ENCODE measurements around the gene DICER1.
"Not testable (repeated sequence)": the region's sequence is repeated elsewhere in the genome, so short reads cannot be mapped to it uniquely, and the experiment has no call there.

Gene DICER1

DNA sequence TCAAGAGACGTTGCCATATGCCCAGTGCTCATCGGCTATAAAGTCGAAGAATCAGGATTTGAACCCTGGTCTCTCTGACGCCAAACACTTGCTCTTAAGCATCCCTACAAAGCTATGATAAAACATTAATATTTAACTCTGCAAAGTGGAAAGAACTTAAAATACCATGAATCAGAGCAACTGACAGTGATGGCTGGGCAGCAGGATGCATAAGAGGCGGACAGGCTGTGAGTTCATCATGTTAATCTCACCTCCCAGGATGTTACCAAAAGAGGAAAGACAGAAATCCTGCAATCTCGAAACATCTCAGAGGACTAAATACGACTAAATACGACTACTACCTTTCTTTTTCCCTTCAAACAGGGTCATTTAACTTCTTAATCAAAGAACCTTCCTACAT is 5.8 kb downstream of the DICER1 start:
- H3K4me1 Mint-ChIP-seq = peaks cover 51 to 85% of the 10 kb centered on the region in 2 donors
- H3K9me3 Mint-ChIP-seq = peaks cover 2 to 3% of the 10 kb centered on the region in 2 donors
- no peak overlapping the region for H3K27ac Mint-ChIP-seq
- ATAC-seq (replicated peaks) (no peak), DNase-seq (no peak)
- H3K36me3 Mint-ChIP-seq = peaks cover 7 to 25% of the 10 kb centered on the region in 2 donors
- H3K4me3 Mint-ChIP-seq = no peak overlapping the region
- no peaks in the 10 kb centered on the region for H3K27me3 Mint-ChIP-seq

DNA sequence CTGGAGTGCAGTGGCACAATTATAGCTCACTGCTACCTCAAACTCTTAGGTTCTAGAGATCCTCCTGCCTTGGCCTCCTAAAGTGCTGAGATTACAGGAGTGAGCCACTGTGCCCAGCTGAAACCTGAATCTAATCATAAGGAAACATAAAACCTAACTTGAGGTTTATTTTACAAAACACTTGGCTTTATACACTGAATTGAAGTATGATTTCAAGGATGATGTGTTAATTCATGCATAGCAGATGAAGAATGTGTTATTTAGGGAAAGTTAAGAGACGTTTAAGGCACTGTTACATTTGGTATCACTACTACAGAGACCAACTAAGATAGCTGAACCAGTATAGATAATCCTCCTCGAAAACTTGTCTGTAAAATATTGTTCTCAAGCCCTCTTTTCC is 6.4 kb downstream of the DICER1 start:
- H3K4me3 Mint-ChIP-seq = peak overlapping the region in 1 of 2 donors; percentile 14
- peak; percentile 23 to 28 for ATAC-seq (replicated peaks)
- no peaks in the 10 kb centered on the region for H3K27me3 Mint-ChIP-seq
- peak overlapping the region; percentile 54 for H3K27ac Mint-ChIP-seq
- no peak for DNase-seq
- peaks cover 13 to 31% of the 10 kb centered on the region in 2 donors for H3K36me3 Mint-ChIP-seq
- H3K4me1 Mint-ChIP-seq = peaks cover 54 to 92% of the 10 kb centered on the region in 2 donors
- H3K9me3 Mint-ChIP-seq = peaks cover 7% of the 10 kb centered on the region in 2 donors

DNA sequence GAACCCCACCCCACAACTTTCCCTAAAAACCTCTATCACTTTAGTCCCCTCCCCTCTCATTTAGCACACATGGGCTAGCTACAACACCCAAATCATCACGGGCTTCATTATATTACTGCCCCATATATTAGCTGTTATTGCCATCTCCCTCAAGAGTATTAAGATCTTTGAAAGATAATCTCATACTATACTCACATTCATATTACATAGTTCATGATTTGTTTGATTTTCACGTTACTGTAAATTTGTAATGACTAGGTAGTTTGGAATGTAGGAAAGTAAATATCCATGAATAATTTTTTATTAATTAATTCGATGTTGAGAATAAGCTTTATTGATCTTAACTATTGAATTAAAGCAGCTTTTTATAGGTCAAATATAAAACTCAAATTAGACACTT is 7.9 kb downstream of the DICER1 start:
- H3K27ac Mint-ChIP-seq = no peak overlapping the region
- H3K27me3 Mint-ChIP-seq = no peaks in the 10 kb centered on the region
- DNase-seq (no peak), ATAC-seq (replicated peaks) (no peak)
- no peak overlapping the region for H3K4me3 Mint-ChIP-seq
- peaks cover 14% of the 10 kb centered on the region in 2 donors for H3K9me3 Mint-ChIP-seq
- peaks cover 22 to 35% of the 10 kb centered on the region in 2 donors for H3K36me3 Mint-ChIP-seq
- H3K4me1 Mint-ChIP-seq = peaks cover 53 to 89% of the 10 kb centered on the region in 2 donors

DNA sequence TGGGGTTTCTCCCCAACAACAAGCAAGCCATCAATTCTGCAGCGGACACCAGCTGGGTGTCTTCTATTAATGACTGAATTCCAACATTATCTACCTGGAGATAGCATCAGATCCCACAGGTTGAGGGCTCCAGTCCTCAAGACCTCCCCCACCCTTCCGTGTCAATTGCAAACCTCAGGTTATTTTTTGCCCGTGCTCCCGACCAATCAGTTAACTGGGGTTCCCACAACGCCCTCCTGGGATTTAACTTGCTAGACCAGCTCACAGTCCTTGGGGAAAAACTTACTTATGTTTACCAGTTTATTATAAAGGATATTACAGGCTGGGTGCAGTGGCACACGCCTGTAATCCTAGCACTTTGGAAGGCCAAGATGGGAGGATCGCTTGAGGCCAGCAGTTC is 9.7 kb downstream of the DICER1 start:
- H3K4me1 Mint-ChIP-seq = peaks cover 46 to 79% of the 10 kb centered on the region in 2 donors

DNA sequence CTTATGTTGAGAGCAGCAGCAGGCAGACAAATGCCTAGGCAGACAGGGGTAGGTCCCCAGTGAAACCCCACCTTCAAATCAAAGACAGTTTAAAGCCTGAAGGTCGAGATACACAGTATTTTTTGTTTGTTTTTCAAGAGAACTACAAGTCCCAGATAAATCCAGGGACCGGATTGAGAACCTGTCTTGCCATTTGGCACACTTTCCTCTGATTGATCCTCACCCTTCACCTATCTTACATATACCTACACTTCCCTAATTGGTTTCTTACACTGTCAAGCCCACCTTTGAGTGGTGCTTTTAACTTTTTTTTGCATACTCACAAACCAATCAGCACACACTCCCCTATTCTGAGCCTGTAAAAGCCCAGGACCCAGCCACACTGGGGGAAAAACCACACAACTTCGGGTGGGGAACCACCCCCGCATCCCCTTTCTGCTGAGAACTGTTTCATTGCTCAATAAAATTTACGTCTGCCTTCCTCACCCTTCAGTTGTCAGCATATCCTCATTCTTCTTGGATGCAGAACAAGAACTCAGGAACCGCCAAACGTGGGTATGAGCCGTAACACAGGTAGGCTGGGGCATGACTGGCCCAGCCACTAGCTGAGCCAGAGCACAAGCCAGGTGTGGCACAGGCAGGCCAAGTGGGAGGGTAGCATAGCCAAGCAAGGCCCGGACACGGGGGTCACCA is 11.1 kb downstream of the DICER1 start:
- Mint-ChIP-seq H3K4me1 (peaks cover 41 to 76% of the 10 kb centered on the region in 2 donors), H3K4me3 (peak overlapping the region in 1 of 2 donors; percentile 20), H3K9me3 (peaks cover 14% of the 10 kb centered on the region in 2 donors), H3K27ac (peak overlapping the region; percentile 79), H3K27me3 (no peaks in the 10 kb centered on the region), H3K36me3 (peaks cover 22 to 24% of the 10 kb centered on the region in 2 donors)
- DNase-seq = no peak
- ATAC-seq (replicated peaks) = peak in 1 of 2 donors; percentile 18

More for the DNA sequence above, 9.7 kb downstream of the DICER1 start:
- Mint-ChIP-seq H3K27ac (peak overlapping the region; percentile 76), H3K27me3 (no peaks in the 10 kb centered on the region), H3K9me3 (peaks cover 14% of the 10 kb centered on the region in 2 donors), H3K36me3 (peaks cover 22 to 29% of the 10 kb centered on the region in 2 donors), H3K4me3 (peak overlapping the region; percentile 18 to 64)
- ATAC-seq (replicated peaks) = peak; percentile 74 to 79
- peak; percentile 51 for DNase-seq

DNA sequence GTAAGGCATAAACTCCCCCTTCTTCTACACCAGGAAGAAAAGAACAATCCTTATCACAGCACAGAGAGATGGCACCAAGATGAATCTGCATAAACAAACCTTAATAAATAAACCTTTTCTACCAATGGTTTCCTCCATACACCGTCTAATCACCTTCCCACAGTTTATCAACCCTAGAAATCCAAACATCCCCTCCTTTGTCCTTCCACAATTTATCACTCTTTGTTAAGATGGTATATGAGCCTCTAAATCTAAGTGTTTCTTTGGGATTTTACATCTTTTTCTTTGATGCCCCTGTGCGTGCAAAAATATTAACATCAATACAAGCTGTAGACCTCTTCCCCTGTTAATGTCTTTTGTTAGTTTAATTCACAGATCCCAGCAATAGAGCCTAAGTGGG is 12.5 kb downstream of the DICER1 start:
- peaks cover 39 to 72% of the 10 kb centered on the region in 2 donors for H3K4me1 Mint-ChIP-seq
- DNase-seq = no peak
- no peak overlapping the region for H3K4me3 Mint-ChIP-seq
- no peaks in the 10 kb centered on the region for H3K27me3 Mint-ChIP-seq
- peaks cover 22 to 24% of the 10 kb centered on the region in 2 donors for H3K36me3 Mint-ChIP-seq
- ATAC-seq (replicated peaks) = no peak
- peaks cover 14% of the 10 kb centered on the region in 2 donors for H3K9me3 Mint-ChIP-seq
- H3K27ac Mint-ChIP-seq = peak overlapping the region; percentile 90

DNA sequence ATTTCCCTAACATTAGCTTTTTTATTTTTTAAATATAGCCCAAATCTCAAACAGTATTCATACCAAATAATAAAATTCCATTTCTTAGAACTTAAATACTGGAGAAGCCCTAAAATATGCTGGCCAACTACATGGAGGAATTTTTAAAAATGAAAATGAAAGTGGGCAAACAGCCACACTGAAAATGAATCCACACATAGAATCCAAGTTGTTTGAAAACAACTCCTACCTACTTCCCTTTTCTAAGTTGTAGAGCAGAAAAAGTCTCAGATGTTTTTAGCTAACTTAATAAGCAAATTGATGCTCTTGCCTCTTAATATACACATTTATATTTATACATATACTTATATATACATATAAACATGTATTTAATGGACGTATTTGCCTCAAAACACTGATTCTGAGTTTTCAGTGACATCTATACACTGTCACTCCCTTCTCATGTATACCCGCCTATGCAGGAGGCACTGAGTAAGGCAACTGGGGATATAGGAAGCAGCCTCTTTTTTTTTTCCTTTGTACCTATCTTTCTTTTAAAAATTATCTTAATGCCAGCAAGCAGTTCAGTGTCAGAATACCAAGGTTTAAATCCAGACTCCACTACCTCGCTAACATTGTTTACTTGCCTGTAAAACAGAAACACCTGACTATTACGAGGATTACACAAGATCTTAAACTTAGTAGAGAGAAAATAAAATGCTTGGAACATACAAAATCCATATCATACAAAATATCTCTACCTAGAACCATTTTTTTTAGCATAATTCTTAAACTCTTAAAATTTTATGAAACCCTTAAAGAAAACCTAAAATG is 13.3 kb downstream of the DICER1 start:
- DNase-seq = no peak
- peak in 1 of 2 donors; percentile 41 for ATAC-seq (replicated peaks)
- Mint-ChIP-seq H3K4me3 (peak overlapping the region in 1 of 2 donors; percentile 14), H3K27ac (peak overlapping the region; percentile 9), H3K9me3 (peaks cover 14% of the 10 kb centered on the region in 2 donors), H3K4me1 (peaks cover 40 to 73% of the 10 kb centered on the region in 2 donors), H3K36me3 (peaks cover 22 to 30% of the 10 kb centered on the region in 2 donors), H3K27me3 (no peaks in the 10 kb centered on the region)

DNA sequence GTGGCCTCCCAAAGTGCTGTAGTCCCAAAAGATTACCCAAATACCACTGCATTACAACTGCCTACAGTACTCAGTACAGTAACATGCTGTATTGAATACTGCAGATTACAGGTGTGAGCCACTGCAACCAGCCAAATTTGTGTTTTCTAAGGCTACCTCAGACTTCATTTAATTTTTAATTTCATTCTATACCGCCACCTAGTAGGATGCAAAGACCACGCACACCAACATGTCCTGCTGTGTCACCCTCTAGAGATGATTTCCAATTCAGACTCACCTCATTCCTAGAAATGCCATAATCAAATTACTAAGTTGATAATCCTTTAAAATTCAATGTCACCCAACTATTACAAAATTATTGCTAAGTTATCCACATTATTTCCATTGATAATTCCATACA is 15.1 kb downstream of the DICER1 start:
- peaks cover 24 to 30% of the 10 kb centered on the region in 2 donors for H3K36me3 Mint-ChIP-seq
- DNase-seq = no peak
- H3K4me1 Mint-ChIP-seq = peaks cover 36 to 71% of the 10 kb centered on the region in 2 donors
- peaks cover 14% of the 10 kb centered on the region in 2 donors for H3K9me3 Mint-ChIP-seq
- no peak overlapping the region for H3K4me3 Mint-ChIP-seq
- no peaks in the 10 kb centered on the region for H3K27me3 Mint-ChIP-seq
- peak overlapping the region; percentile 34 for H3K27ac Mint-ChIP-seq
- no peak for ATAC-seq (replicated peaks)

DNA sequence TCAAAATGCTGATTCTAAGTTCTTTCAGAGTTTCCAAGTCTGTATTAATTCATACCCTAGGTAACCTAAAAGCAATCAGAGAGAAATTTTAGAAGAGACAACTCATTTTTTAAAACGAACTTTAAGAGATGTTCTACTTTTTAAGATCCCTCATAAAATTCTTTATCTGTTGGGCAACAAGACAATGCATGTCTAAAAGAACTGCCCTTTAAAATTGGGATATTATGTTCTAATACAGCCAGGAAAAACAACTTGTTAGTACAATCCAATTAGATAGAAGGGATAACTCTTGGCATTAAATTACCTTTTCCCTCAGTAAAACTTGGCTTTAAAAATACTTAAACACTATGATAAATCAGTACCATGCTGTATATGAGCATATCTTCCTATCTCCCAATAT is 15.6 kb downstream of the DICER1 start:
- Mint-ChIP-seq H3K36me3 (peaks cover 25 to 33% of the 10 kb centered on the region in 2 donors), H3K27ac (no peak overlapping the region), H3K27me3 (no peaks in the 10 kb centered on the region), H3K4me1 (peaks cover 37 to 71% of the 10 kb centered on the region in 2 donors), H3K4me3 (no peak overlapping the region), H3K9me3 (peaks cover 15 to 16% of the 10 kb centered on the region in 2 donors)
- ATAC-seq (replicated peaks) (no peak), DNase-seq (no peak)

DNA sequence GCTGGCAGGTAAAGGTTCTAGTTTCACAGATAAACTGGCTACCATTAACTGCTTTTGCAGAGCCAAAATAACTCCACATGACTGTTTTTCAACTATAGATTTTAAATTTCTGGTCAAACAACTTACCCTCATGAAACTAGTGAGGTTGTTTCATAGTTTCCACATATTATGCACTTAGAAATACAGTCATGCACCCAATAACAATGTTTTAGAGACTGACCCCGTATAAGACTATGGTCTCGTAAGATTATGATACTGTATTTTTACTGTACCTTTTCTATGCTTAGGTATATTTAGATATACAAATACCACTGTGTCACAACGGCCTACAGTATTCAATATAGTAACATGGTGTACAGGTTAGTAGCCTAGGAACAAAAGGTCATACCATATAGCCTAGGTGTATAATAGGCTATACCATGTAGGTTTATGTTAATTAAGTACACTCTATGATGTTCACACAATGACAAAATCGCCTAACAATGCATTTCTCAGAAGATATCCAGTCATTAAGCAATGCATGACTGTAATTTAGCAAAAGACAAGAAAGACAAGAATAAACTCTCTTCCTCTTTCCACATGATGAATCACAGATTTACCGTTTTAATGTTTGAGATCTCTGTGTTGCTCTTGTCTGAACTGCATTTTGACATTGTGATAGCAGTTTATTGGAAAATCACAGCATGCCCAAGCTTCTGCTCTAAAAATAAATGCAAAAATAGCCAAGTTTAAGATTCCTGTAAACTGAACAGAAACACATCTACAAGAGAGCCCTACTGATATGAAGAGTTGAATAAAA is 17.1 kb downstream of the DICER1 start:
- Mint-ChIP-seq H3K4me3 (peak overlapping the region; percentile 33 to 73), H3K36me3 (peaks cover 22 to 23% of the 10 kb centered on the region in 2 donors), H3K27ac (peak overlapping the region; percentile 75), H3K4me1 (peaks cover 34 to 69% of the 10 kb centered on the region in 2 donors), H3K9me3 (peaks cover 7 to 11% of the 10 kb centered on the region in 2 donors), H3K27me3 (no peaks in the 10 kb centered on the region)
- DNase-seq (no peak), ATAC-seq (replicated peaks) (peak; percentile 66 to 76)

DNA sequence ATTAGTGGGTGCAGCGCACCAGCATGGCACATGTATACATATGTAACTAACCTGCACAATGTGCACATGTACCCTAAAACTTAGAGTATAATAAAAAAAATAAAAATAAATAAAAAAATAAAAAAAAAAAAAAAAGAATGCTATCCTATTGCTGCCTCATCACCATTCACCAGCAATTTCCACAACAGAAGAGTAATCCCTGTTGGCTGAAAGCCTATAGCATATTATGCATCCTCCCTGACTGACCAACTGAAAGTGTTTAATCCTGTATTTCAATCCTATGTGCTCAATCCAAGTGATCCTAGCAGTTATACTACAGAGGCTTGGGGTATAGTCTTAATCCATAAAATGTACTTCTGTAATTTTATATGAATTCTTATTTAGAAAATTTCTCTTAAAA is 18.5 kb downstream of the DICER1 start:
- DNase-seq (no peak), ATAC-seq (replicated peaks) (no peak)
- no peak overlapping the region for H3K4me3 Mint-ChIP-seq
- H3K27ac Mint-ChIP-seq = peak overlapping the region; percentile 56
- peaks cover 37 to 72% of the 10 kb centered on the region in 2 donors for H3K4me1 Mint-ChIP-seq
- peaks cover 19 to 21% of the 10 kb centered on the region in 2 donors for H3K36me3 Mint-ChIP-seq
- no peaks in the 10 kb centered on the region for H3K27me3 Mint-ChIP-seq
- peaks cover 2 to 4% of the 10 kb centered on the region in 2 donors for H3K9me3 Mint-ChIP-seq

DNA sequence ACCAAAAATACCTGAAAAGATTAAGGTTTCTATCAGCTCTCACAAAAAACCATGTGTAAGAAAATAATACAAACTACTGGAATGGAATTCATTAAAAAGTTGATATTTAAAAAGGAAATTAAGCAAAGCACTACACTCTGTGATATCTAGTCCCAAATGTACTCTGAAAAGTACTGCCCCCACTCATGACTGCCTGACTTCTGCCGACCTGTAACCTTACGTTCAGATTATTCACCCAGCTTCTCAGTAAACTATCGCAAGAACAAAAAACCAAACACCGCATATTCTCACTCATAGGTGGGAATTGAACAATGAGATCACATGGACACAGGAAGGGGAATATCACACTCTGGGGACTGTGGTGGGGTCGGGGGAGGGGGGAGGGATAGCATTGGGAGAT is 18.9 kb downstream of the DICER1 start:
- not testable (repeated sequence) for ATAC-seq (replicated peaks); H3K4me3 Mint-ChIP-seq; DNase-seq; H3K9me3 Mint-ChIP-seq; H3K27ac Mint-ChIP-seq; H3K27me3 Mint-ChIP-seq
- Mint-ChIP-seq H3K4me1 (peaks cover 34 to 72% of the 10 kb centered on the region in 2 donors), H3K36me3 (peaks cover 20 to 21% of the 10 kb centered on the region in 2 donors)

DNA sequence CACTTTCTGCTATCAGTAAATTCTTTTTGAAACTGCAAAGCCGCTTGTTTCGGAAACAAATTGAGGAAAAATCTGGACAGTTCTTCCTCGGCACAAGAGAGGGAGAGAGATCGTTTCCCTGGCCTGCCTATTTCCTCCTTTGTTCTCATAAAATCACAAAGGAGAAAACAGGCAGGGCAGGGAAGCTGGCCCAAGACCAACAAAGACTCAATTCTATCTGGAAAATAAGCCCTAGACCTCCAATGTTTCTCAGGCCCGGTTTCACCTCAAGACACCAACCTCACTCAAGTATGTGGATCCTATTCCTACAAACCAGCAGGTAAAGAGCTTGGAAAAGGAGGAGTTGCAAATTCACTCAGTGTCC is 19.5 kb downstream of the DICER1 start:
- peaks cover 25 to 27% of the 10 kb centered on the region in 2 donors for H3K36me3 Mint-ChIP-seq
- no peak for ATAC-seq (replicated peaks)
- H3K9me3 Mint-ChIP-seq = peaks cover 2 to 4% of the 10 kb centered on the region in 2 donors
- H3K27me3 Mint-ChIP-seq = no peaks in the 10 kb centered on the region
- H3K27ac Mint-ChIP-seq = no peak overlapping the region
- peaks cover 36 to 68% of the 10 kb centered on the region in 2 donors for H3K4me1 Mint-ChIP-seq
- H3K4me3 Mint-ChIP-seq = no peak overlapping the region
- no peak for DNase-seq
